ENCODE results near the gene ZER1. TPM values are rescaled to one million over a fixed set of nuclear protein-coding genes. Genes with fewer than 3 reads are reported as not detected.
"Not testable (repeated sequence)": the region's sequence is repeated elsewhere in the genome, so short reads cannot be mapped to it uniquely, and the experiment has no call there.

ZER1 gene
- total and polyA plus RNA-seq, 2 of the 4 experiments (the other 2 are of a cell fraction): 7.7 to 34.9 TPM

- H3K23ac ChIP-seq (ENCODE audit: low read depth, low read length); H4K91ac ChIP-seq (ENCODE audit: insufficient read depth, low read depth, low read length); H4K5ac ChIP-seq (ENCODE audit: low read depth, low read length); ATAC-seq (ENCODE audit: low read depth); H3K9ac ChIP-seq (ENCODE audit: low read depth, low read length); H2AK5ac ChIP-seq (ENCODE audit: low read depth, low read length); H2BK15ac ChIP-seq (ENCODE audit: low read depth, low read length); H3K4ac ChIP-seq (ENCODE audit: low read depth, low read length); POLR2A ChIA-PET (ENCODE audit: unreplicated experiment); H3K14ac ChIP-seq (replicated peaks; ENCODE audit: low read depth, low read length); H3K4me3 ChIP-seq (ENCODE audit: insufficient read depth, low read depth, low read length); H3K27ac ChIP-seq (ENCODE audit: insufficient read depth, low read length); in situ Hi-C loops (cut with MboI; ENCODE audit: low sequenced_read_pairs); dilution Hi-C loops (cut with HindIII; ENCODE audit: low sequenced_read_pairs, unreplicated experiment); H2BK20ac ChIP-seq (ENCODE audit: low read depth, low read length); H3K9me3 ChIP-seq (ENCODE audit: control insufficient read depth, insufficient read depth, low read length); H3K18ac ChIP-seq (ENCODE audit: low read depth, low read length); H3K9me1 ChIP-seq (ENCODE audit: insufficient read depth, low read length); H3K4me2 ChIP-seq (ENCODE audit: low read depth, low read length); H3K56ac ChIP-seq (ENCODE audit: extremely low read depth, insufficient read depth, low read length); BruUV-seq (replicated peaks); H3K4me1 ChIP-seq (ENCODE audit: control insufficient read depth, insufficient read depth, low read length); H4K8ac ChIP-seq (ENCODE audit: low read depth in 2 of 2, low read length in 2 of 2); H2BK120ac ChIP-seq (ENCODE audit: low read depth, low read length); H2AK9ac ChIP-seq (replicated peaks; ENCODE audit: low read depth, low read length, poor library complexity); H2AFZ ChIP-seq (replicated peaks; ENCODE audit: low read length, poor library complexity); H3K27me3 ChIP-seq (ENCODE audit: control insufficient read depth, insufficient read depth, low read length); H2BK5ac ChIP-seq (ENCODE audit: low read depth, low read length, poor library complexity, severe bottlenecking); DNase-seq: not testable (repeated sequence)
- WGBS, 2 experiments (ENCODE audit: extremely low coverage in 2 of 2, insufficient read length in 1 of 2): 71 to 100% methylated on average over 1 to 2 of the region's 3 CpGs
- intact Hi-C loops (cut with micrococcal nuclease): loop anchor here (10.0 kb wide), 1 partner anchor 119 kb away; no protein-coding TSS in a partner anchor
- peaks cover 27% of the 10 kb centered on the region for H3K36me3 ChIP-seq (ENCODE audit: control insufficient read depth, insufficient read depth, low read length)
- CTCF ChIA-PET: interaction anchor here (0.6 kb wide), 1 partner anchor 502 kb away, joined by 5 read pairs; no protein-coding TSS in a partner anchor
- H3K79me1 ChIP-seq (ENCODE audit: low read depth in 1 of 2, low read length in 2 of 2): peaks cover 10 to 43% of the 10 kb centered on the region in 2 experiments; a peak in 3 of 4 replicates
- peaks cover 25% of the 10 kb centered on the region for H4K20me1 ChIP-seq (ENCODE audit: insufficient read depth, low read length)
These were observed 78.0 kb downstream of the ZER1 start for GRCh38 chr9:128693738-128694137.
